Activated CD8-positive, alpha-beta memory T cell treated with anti-CD3 and anti-CD28 coated beads for 48 hours (primary cell): Measurements from ENCODE around the gene CPSF4L.

Experiments used
- DNase-seq, 3 experiments: peaks; one replicate each; pipeline ENCODE4 v3.0.0-alpha.2; 2020; ENCODE audit warnings: low read depth in 2 of 3, low spot score in 2 of 3

Gene CPSF4L

GRCh38 chr17:73203788-73204479, 57.7 kb downstream of the CPSF4L start:
- no peak for DNase-seq

- DNase-seq, result no peak
Measured at GRCh38 chr17:73203135-73203787, 58.4 kb downstream of the CPSF4L start.

GRCh38 chr17:73201215-73202069, 60.2 kb downstream of the CPSF4L start:
- no peak for DNase-seq

GRCh38 chr17:73200476-73200875, 61.2 kb downstream of the CPSF4L start:
- DNase-seq, result no peak

GRCh38 chr17:73199751-73200317, 61.8 kb downstream of the CPSF4L start:
- DNase-seq, result no peak

GRCh38 chr17:73198930-73199260, 62.8 kb downstream of the CPSF4L start:
- DNase-seq, result no peak
